ENCODE results near the gene LITAFD. TPM values are rescaled to one million over a fixed set of nuclear protein-coding genes. Genes with fewer than 3 reads are reported as not detected.

Gene LITAFD
- total RNA-seq, 4 donors from 2014 or later, result not detected

GRCh38 chr16:8862309-8863130 lies 19.6 kb upstream of the LITAFD start:
- Histone ChIP-seq H3K9me3 (no peaks in the 10 kb centered on the region), H3K27ac (replicated peaks in 1 of 4) (peak overlapping the region; percentile 12 to 80 (median 60)), H3K4me3 (no peak overlapping the region), H3K27me3 (peaks cover 0 to 13% (median 3%) of the 10 kb centered on the region in 4 donors), H3K4me1 (peaks cover 76 to 94% (median 92%) of the 10 kb centered on the region in 4 donors), H3K36me3 (peaks cover 0 to 17% (median 15%) of the 10 kb centered on the region in 4 donors)
- DNase-seq (ENCODE audit: extremely low spot score), result no peak
- TF ChIP-seq EP300 (IDR thresholded peaks at IDR 0.05) (no peak), POLR2AphosphoS5 (IDR thresholded peaks at IDR 0.05) (no peak), POLR2A (IDR thresholded peaks at IDR 0.05; ENCODE audit: low read depth) (no peak)
- TF ChIP-seq, protein P1, sequence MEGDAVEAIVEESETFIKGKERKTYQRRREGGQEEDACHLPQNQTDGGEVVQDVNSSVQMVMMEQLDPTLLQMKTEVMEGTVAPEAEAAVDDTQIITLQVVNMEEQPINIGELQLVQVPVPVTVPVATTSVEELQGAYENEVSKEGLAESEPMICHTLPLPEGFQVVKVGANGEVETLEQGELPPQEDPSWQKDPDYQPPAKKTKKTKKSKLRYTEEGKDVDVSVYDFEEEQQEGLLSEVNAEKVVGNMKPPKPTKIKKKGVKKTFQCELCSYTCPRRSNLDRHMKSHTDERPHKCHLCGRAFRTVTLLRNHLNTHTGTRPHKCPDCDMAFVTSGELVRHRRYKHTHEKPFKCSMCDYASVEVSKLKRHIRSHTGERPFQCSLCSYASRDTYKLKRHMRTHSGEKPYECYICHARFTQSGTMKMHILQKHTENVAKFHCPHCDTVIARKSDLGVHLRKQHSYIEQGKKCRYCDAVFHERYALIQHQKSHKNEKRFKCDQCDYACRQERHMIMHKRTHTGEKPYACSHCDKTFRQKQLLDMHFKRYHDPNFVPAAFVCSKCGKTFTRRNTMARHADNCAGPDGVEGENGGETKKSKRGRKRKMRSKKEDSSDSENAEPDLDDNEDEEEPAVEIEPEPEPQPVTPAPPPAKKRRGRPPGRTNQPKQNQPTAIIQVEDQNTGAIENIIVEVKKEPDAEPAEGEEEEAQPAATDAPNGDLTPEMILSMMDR (IDR thresholded peaks at IDR 0.05), result no peak
- 85% methylated on average over 14 of the region's 14 CpGs for WGBS
- intact Hi-C loops (cut with DNase I), result no loop called here

DNA sequence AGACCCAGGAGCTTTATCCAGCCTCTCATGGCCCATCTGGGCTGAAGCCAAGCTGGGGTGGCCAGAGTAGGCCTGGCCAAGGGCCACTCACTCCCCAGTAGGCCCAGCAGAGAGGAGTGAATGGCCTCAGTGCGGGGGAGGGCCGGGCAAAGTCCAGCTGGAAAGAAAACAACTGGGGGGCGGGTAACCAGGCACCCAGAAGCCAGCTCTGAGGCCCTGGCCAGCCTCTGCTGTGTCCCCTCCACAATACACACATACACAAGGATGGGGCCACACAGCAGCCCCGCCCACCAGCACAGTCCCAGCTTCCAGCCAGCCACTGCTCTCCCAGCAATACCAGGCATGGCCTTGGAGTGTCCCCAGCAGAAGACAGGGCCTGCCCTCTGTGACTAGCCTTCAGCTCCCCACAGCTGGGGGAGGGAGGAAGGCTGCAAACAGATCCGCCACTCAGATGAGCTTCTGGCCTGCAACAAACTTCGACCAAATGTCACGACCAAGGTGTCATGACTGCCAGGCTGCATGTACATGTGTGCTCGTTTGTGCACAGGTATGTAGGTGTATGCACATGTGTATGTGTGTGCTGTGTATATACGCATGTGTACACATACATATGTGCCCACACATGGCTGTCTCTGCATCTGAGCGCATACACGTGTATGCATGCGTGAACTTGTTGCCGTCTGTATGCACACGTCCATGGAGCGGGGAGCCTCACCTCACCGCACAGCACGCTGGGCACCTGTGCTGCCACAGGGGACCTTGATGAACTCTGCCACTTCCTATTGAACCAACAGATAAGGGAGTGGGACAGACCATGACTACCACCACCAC lies 18.3 kb upstream of the LITAFD start:
- no peak for DNase-seq (ENCODE audit: extremely low spot score)
- peak overlapping the region in 1 of 4 donors; percentile 32 for H3K4me3 ChIP-seq
- 83% methylated on average over 4 of the region's 17 CpGs for WGBS
- H3K36me3 ChIP-seq, result peaks cover 0 to 7% (median 4%) of the 10 kb centered on the region in 4 donors
- TF ChIP-seq, protein P1 (IDR thresholded peaks at IDR 0.05), result no peak
- TF ChIP-seq POLR2AphosphoS5 (IDR thresholded peaks at IDR 0.05), result peak in 1 of 2 donors; percentile 6
- H3K27ac ChIP-seq (replicated peaks in 1 of 4), result peak overlapping the region; percentile 23 to 87 (median 55)
- H3K4me1 ChIP-seq, result peaks cover 73 to 96% (median 92%) of the 10 kb centered on the region in 4 donors
- H3K9me3 ChIP-seq, result no peaks in the 10 kb centered on the region
- H3K27me3 ChIP-seq, result peaks cover 0 to 13% (median 3%) of the 10 kb centered on the region in 4 donors
- intact Hi-C loops (cut with DNase I), result no loop called here

- no peak for TF ChIP-seq EP300 (IDR thresholded peaks at IDR 0.05)
- TF ChIP-seq POLR2A (IDR thresholded peaks at IDR 0.05; ENCODE audit: low read depth), result no peak
- no peak for TF ChIP-seq POLR2AphosphoS5 (IDR thresholded peaks at IDR 0.05)
- TF ChIP-seq, protein P1 (IDR thresholded peaks at IDR 0.05), result no peak
- intact Hi-C loops (cut with DNase I), result loop anchor here (5.0 kb wide), 1 partner anchor 67 kb away; the partner anchor contains the start of genes PMM2 and TMEM186
- Histone ChIP-seq H3K36me3 (no peaks in the 10 kb centered on the region), H3K27ac (replicated peaks in 1 of 4) (peak overlapping the region; percentile 23 to 87 (median 70)), H3K9me3 (no peaks in the 10 kb centered on the region), H3K4me1 (peaks cover 66 to 95% (median 90%) of the 10 kb centered on the region in 4 donors), H3K27me3 (peaks cover 0 to 13% (median 3%) of the 10 kb centered on the region in 4 donors), H3K4me3 (peak overlapping the region in 1 of 4 donors; percentile 32)
- 44% methylated on average over 13 of the region's 13 CpGs for WGBS
- no peak for DNase-seq (ENCODE audit: extremely low spot score)
Measured at GRCh38 chr16:8864480-8865110, 17.6 kb upstream of the LITAFD start.

- H3K4me3 ChIP-seq, result peak overlapping the region in 1 of 4 donors; percentile 32
- no peaks in the 10 kb centered on the region for H3K36me3 ChIP-seq
- peak overlapping the region; percentile 23 to 87 (median 84) for H3K27ac ChIP-seq (replicated peaks in 1 of 4)
- no peak for DNase-seq (ENCODE audit: extremely low spot score)
- peaks cover 0 to 13% (median 3%) of the 10 kb centered on the region in 4 donors for H3K27me3 ChIP-seq
- 90% methylated on average over 11 of the region's 14 CpGs for WGBS
- TF ChIP-seq, protein P1 (IDR thresholded peaks at IDR 0.05), result no peak
- no peak for TF ChIP-seq POLR2AphosphoS5 (IDR thresholded peaks at IDR 0.05)
- no peak for TF ChIP-seq POLR2A (IDR thresholded peaks at IDR 0.05; ENCODE audit: low read depth)
- no peak for TF ChIP-seq EP300 (IDR thresholded peaks at IDR 0.05)
- H3K4me1 ChIP-seq, result peaks cover 60 to 90% (median 86%) of the 10 kb centered on the region in 4 donors
- intact Hi-C loops (cut with DNase I), result loop anchor here (5.0 kb wide), 1 partner anchor 68 kb away; the partner anchor contains the start of genes PMM2 and TMEM186
- H3K9me3 ChIP-seq, result no peaks in the 10 kb centered on the region
Measured at GRCh38 chr16:8865145-8865882, 16.8 kb upstream of the LITAFD start.

Data from esophagus muscularis mucosa (tissue), 4 donors.